ENCODE measurements around the gene MRPL24.

GRCh38 chr1:156781585-156782186 is 40.8 kb upstream of the MRPL24 start:
- TF ChIP-seq, protein P1, sequence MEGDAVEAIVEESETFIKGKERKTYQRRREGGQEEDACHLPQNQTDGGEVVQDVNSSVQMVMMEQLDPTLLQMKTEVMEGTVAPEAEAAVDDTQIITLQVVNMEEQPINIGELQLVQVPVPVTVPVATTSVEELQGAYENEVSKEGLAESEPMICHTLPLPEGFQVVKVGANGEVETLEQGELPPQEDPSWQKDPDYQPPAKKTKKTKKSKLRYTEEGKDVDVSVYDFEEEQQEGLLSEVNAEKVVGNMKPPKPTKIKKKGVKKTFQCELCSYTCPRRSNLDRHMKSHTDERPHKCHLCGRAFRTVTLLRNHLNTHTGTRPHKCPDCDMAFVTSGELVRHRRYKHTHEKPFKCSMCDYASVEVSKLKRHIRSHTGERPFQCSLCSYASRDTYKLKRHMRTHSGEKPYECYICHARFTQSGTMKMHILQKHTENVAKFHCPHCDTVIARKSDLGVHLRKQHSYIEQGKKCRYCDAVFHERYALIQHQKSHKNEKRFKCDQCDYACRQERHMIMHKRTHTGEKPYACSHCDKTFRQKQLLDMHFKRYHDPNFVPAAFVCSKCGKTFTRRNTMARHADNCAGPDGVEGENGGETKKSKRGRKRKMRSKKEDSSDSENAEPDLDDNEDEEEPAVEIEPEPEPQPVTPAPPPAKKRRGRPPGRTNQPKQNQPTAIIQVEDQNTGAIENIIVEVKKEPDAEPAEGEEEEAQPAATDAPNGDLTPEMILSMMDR (IDR thresholded peaks at IDR 0.05; ENCODE audit: low read length): no peak
- no peak for TF ChIP-seq EZH2 (optimal IDR thresholded peaks at IDR 0.05; ENCODE audit: low read depth, low read length)

Data from MM.1S (cell line).